Nephron progenitor cell (in vitro differentiated cells): ENCODE results near the gene TMEM62.

Experiments used
- DNase-seq: peaks from one replicate; pipeline ENCODE4 v3.0.0; 2021
- H3K27ac Mint-ChIP-seq: 2 replicates; pipeline ENCODE4 v1.8.0; 2021; ENCODE audit warnings: mild to moderate bottlenecking, moderate library complexity, mixed read lengths
- H3K27me3 Mint-ChIP-seq: 2 replicates; pipeline ENCODE4 v1.8.0; 2021; ENCODE audit warnings: mild to moderate bottlenecking, low read depth, mixed read lengths; ENCODE audit not compliant: poor library complexity
- H3K36me3 Mint-ChIP-seq: 2 replicates; pipeline ENCODE4 v1.8.0; 2021; ENCODE audit warnings: low read depth, mixed read lengths
- H3K4me1 Mint-ChIP-seq: 2 replicates; pipeline ENCODE4 v1.8.0; 2021; ENCODE audit warnings: mixed read lengths
- H3K4me3 Mint-ChIP-seq: 2 replicates; pipeline ENCODE4 v1.8.0; 2021; ENCODE audit warnings: mild to moderate bottlenecking, moderate library complexity, mixed read lengths
- H3K9me3 Mint-ChIP-seq: 2 replicates; pipeline ENCODE4 v1.8.0; 2021; ENCODE audit warnings: mild to moderate bottlenecking, moderate library complexity, mixed read lengths
- CTCF ChIP-seq: fragments of 200-600 bp; sonication (generic); IDR thresholded peaks from 2 replicates; pipeline ENCODE4 v1.5.0; 2021; ENCODE audit warnings: antibody characterized with exemption

TMEM62 gene

GRCh38 chr15:43094416-43095030 is 38.9 kb upstream of the TMEM62 start:
- TF ChIP-seq CTCF, result no peak
- Mint-ChIP-seq H3K4me3 (no peak overlapping the region), H3K27me3 (no peaks in the 10 kb centered on the region), H3K9me3 (no peaks in the 10 kb centered on the region), H3K36me3 (peaks cover 79% of the 10 kb centered on the region), H3K27ac (peak overlapping the region; percentile 11), H3K4me1 (peaks cover 5% of the 10 kb centered on the region)
- no peak for DNase-seq

GRCh38 chr15:43095243-43095642 is 38.1 kb upstream of the TMEM62 start:
- no peaks in the 10 kb centered on the region for H3K27me3 Mint-ChIP-seq
- H3K4me3 Mint-ChIP-seq, result no peak overlapping the region
- H3K27ac Mint-ChIP-seq, result no peak overlapping the region
- peaks cover 5% of the 10 kb centered on the region for H3K4me1 Mint-ChIP-seq
- peaks cover 2% of the 10 kb centered on the region for H3K9me3 Mint-ChIP-seq
- peaks cover 80% of the 10 kb centered on the region for H3K36me3 Mint-ChIP-seq
- no peak for DNase-seq
- no peak for TF ChIP-seq CTCF

- no peak for TF ChIP-seq CTCF
- Mint-ChIP-seq H3K27ac (no peak overlapping the region), H3K4me1 (peaks cover 5% of the 10 kb centered on the region), H3K4me3 (no peak overlapping the region), H3K9me3 (peaks cover 3% of the 10 kb centered on the region), H3K27me3 (no peaks in the 10 kb centered on the region), H3K36me3 (peaks cover 81% of the 10 kb centered on the region)
- no peak for DNase-seq
Measured at GRCh38 chr15:43095708-43096347, 37.6 kb upstream of the TMEM62 start.

GRCh38 chr15:43096411-43096810 is 37.0 kb upstream of the TMEM62 start:
- Mint-ChIP-seq H3K9me3 (peaks cover 3% of the 10 kb centered on the region), H3K4me1 (peaks cover 10% of the 10 kb centered on the region), H3K27ac (no peak overlapping the region), H3K4me3 (no peak overlapping the region), H3K27me3 (no peaks in the 10 kb centered on the region), H3K36me3 (peaks cover 87% of the 10 kb centered on the region)
- TF ChIP-seq CTCF, result no peak
- no peak for DNase-seq

- peaks cover 89% of the 10 kb centered on the region for H3K36me3 Mint-ChIP-seq
- H3K27me3 Mint-ChIP-seq, result no peaks in the 10 kb centered on the region
- no peak for DNase-seq
- no peak overlapping the region for H3K4me3 Mint-ChIP-seq
- no peak overlapping the region for H3K27ac Mint-ChIP-seq
- H3K4me1 Mint-ChIP-seq, result peaks cover 31% of the 10 kb centered on the region
- TF ChIP-seq CTCF, result no peak
- peaks cover 3% of the 10 kb centered on the region for H3K9me3 Mint-ChIP-seq
Measured at GRCh38 chr15:43099105-43099845, 34.1 kb upstream of the TMEM62 start.
